ENCODE measurements around the gene PCNX2.
"Not testable (repeated sequence)": the region's sequence is repeated elsewhere in the genome, so short reads cannot be mapped to it uniquely, and the experiment has no call there.

Gene PCNX2

DNA sequence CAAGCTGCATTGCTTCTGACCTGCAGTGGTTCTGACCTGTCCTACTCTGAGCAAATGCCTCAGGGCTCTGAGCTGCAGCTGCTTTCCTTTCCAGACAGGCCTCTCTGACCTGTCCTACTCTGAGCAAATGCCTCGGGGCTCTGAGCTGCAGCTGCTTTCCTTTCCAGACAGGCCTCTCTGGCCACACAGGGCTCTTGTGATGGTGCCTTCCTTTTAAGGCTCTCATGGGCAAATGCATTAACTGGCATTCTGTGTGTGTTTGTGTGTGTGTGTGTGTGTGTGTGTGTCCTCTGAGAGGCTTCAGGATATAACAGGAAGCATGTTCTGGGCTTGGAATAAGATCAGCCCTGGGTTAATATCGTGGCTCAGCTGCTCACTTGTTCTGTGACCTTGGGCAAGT, 213.8 kb downstream of the PCNX2 start:
- TF ChIP-seq, protein P1, sequence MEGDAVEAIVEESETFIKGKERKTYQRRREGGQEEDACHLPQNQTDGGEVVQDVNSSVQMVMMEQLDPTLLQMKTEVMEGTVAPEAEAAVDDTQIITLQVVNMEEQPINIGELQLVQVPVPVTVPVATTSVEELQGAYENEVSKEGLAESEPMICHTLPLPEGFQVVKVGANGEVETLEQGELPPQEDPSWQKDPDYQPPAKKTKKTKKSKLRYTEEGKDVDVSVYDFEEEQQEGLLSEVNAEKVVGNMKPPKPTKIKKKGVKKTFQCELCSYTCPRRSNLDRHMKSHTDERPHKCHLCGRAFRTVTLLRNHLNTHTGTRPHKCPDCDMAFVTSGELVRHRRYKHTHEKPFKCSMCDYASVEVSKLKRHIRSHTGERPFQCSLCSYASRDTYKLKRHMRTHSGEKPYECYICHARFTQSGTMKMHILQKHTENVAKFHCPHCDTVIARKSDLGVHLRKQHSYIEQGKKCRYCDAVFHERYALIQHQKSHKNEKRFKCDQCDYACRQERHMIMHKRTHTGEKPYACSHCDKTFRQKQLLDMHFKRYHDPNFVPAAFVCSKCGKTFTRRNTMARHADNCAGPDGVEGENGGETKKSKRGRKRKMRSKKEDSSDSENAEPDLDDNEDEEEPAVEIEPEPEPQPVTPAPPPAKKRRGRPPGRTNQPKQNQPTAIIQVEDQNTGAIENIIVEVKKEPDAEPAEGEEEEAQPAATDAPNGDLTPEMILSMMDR (IDR thresholded peaks at IDR 0.05; ENCODE audit: control insufficient read depth, extremely low read depth, insufficient read depth): no peak
- no peak for DNase-seq (ENCODE audit: low read depth)
- H3K4me3 ChIP-seq (ENCODE audit: low read depth, low read length): no peak overlapping the region

DNA sequence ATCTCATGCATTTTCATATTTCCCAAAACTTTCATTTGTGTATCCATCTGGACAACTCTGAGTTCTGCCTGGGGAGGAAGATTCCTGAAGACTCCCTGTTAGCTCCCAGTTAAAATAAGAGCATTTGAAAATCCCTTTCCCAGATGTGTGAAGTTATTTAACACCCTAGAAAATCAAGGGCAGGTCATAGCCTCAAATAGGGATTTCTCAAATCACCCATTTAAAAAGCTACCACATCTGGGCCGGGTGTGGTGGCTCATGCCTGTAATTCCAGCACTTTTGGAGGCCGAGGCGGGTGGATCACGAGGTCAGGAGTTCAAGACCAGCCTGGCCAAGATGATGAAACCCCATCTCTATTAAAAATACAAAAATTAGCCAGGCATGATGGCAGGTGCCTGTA, 214.7 kb downstream of the PCNX2 start:
- not testable (repeated sequence) for H3K4me3 ChIP-seq (ENCODE audit: low read depth, low read length); DNase-seq (ENCODE audit: low read depth)

DNA sequence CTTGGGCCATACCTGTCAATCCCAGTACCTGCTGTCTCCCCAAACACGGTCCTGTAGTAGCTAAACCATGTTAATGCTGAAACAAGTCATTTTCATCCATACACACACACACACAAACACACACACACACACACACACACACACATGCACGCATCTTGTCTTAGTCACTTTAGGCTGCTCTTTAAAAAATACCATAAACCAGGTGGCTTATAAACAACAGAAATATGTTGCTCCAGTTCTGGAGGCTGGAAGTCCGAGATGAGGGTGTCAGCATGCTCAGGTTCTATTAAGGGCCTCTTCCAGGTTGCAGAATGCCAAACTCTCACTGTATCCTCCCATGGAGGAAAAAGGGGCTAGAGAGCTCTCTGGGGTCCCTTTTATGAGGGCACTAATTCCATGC, 215.2 kb downstream of the PCNX2 start:
- DNase-seq (ENCODE audit: low read depth): no peak
- H3K4me3 ChIP-seq (ENCODE audit: low read depth, low read length): no peak overlapping the region
- TF ChIP-seq, protein P1 (IDR thresholded peaks at IDR 0.05; ENCODE audit: control insufficient read depth, extremely low read depth, insufficient read depth): no peak

DNA sequence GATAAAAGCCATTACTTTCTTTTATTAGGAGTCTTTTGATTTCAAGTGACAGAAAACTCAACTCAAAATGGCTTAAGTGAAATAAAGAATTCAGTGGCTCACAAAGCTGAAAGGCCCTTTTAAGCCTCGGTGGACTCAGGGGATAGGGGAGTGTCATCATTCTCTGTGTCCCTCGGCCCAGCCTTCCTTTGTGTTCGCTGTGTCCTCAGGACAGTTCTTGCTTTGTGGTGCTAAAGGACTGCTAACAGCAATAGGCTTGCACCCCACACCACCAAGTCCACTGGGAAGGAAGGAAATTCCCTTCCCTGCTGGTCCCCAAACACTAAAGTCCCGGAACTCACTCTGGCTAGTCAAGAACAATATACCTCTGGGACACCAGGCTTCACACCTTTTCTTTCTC, 216.0 kb downstream of the PCNX2 start:
- DNase-seq (ENCODE audit: low read depth): no peak
- H3K4me3 ChIP-seq (ENCODE audit: low read depth, low read length): no peak overlapping the region
- TF ChIP-seq, protein P1 (IDR thresholded peaks at IDR 0.05; ENCODE audit: control insufficient read depth, extremely low read depth, insufficient read depth): no peak

DNA sequence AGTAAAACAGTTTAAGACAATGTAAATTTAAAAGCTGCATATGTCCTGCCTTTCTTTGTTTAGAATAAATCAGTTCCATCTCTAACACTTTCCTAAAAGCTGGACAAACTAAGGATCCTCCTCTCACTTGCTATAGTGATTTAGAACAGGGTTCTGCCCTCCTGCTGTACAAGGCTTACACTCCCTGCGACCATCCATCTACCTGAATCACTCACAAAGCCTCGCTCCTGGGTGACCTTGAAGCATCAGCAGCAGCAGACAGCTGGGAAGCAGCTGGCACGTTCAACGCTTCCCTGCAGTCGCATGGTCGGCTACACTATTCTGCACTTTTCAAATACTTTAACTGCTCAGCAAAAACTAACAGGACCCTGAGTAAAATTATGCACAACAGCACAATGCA, 217.1 kb downstream of the PCNX2 start:
- TF ChIP-seq, protein P1 (IDR thresholded peaks at IDR 0.05; ENCODE audit: control insufficient read depth, extremely low read depth, insufficient read depth): no peak
- DNase-seq (ENCODE audit: low read depth): no peak
- no peak overlapping the region for H3K4me3 ChIP-seq (ENCODE audit: low read depth, low read length)

DNA sequence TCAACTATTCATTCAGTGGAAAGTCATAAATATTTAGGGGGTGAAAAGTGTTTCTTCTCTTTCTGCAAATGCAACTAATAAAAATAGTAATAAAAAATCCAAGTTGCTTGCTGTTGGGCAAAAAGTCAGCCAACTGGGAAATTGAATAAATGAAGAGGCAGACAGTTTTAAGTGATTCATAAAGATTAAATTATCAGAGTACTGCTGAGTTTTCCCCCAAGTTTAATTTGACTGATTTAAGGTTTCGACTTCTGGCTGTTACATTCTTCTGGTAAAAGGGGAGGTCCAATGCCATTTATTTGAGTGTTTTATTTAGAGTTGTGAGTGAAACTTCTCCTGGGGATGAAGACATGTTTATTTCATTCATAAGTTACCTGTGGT, 219.6 kb downstream of the PCNX2 start:
- TF ChIP-seq, protein P1 (IDR thresholded peaks at IDR 0.05; ENCODE audit: control insufficient read depth, extremely low read depth, insufficient read depth): no peak

DNA sequence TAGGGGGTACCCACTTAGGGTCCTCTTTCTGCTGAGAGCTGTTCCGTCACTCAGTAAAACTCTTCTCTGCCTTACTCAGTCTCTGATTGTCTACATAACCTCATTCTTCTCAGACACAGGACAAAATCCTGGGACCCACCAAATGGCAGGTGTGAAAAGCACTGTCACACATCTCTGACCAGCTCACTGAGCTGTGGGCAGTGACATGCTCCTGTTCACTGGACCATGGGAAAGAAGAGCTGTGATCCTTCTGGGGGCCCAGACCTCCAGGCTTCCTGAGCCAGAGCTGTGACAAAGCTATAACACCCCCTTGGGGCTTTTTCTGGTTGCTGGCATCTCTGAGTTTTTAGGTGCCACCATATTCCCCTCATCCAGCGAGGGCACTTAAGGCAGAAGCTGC, 229.4 kb downstream of the PCNX2 start:
- TF ChIP-seq, protein P1 (IDR thresholded peaks at IDR 0.05; ENCODE audit: control insufficient read depth, extremely low read depth, insufficient read depth): no peak
- DNase-seq (ENCODE audit: low read depth): no peak
- no peak overlapping the region for H3K4me3 ChIP-seq (ENCODE audit: low read depth, low read length)

More for the DNA sequence above, 219.6 kb downstream of the PCNX2 start:
- H3K4me3 ChIP-seq (ENCODE audit: low read depth, low read length): no peak overlapping the region
- no peak for DNase-seq (ENCODE audit: low read depth)

- DNase-seq (ENCODE audit: low read depth): no peak
- no peak overlapping the region for H3K4me3 ChIP-seq (ENCODE audit: low read depth, low read length)
- TF ChIP-seq, protein P1 (IDR thresholded peaks at IDR 0.05; ENCODE audit: control insufficient read depth, extremely low read depth, insufficient read depth): no peak
Observed at GRCh38 chr1:233065685-233066084, 229.8 kb downstream of the PCNX2 start.
